SU-DHL-6 (cell line): Measurements from ENCODE around the gene AP1S3.

ENCODE experiments used
- H2AFZ ChIP-seq: fragments of 200-600 bp; sonication (generic); 2 replicates; pipeline ENCODE4 v1.6.1; 2014; ENCODE audit warnings: low read depth, mild to moderate bottlenecking, moderate library complexity, mixed read lengths, antibody characterized with exemption, low read length; ENCODE audit not compliant: severe bottlenecking
- H3F3A ChIP-seq: fragments of 200-600 bp; shearing (Covaris generic); 2 replicates; pipeline ENCODE4 v1.6.0; 2016; ENCODE audit warnings: antibody characterized with exemption, mild to moderate bottlenecking; ENCODE audit not compliant: insufficient read depth
- H3K27ac ChIP-seq: fragments of 200-600 bp; sonication (generic); 2 replicates; pipeline ENCODE4 v1.5.1; 2016; ENCODE audit warnings: low read depth, mild to moderate bottlenecking, low read length, moderate library complexity, mixed read lengths
- H3K27me3 ChIP-seq: fragments of 200-600 bp; sonication (generic), shearing (Covaris generic); 2 replicates; pipeline ENCODE4 v1.6.0; 2014; ENCODE audit warnings: mild to moderate bottlenecking, low read length
- H3K36me3 ChIP-seq: fragments of 200-600 bp; sonication (generic); 2 replicates; pipeline ENCODE4 v1.6.1; 2014; ENCODE audit warnings: mild to moderate bottlenecking, low read length, mixed read lengths
- H3K4me2 ChIP-seq: fragments of 300-600, 200-600 bp; shearing (Covaris generic), sonication (generic); 2 replicates; pipeline ENCODE4 v1.6.0; 2014; ENCODE audit warnings: low read length, low read depth, mild to moderate bottlenecking; ENCODE audit not compliant: poor library complexity, severe bottlenecking
- H3K4me3 ChIP-seq: fragments of 200-600 bp; sonication (generic); 2 replicates; pipeline ENCODE4 v1.5.1; 2014; ENCODE audit warnings: antibody characterized with exemption, low read length, mild to moderate bottlenecking, mixed read lengths; ENCODE audit not compliant: insufficient read depth, poor library complexity, severe bottlenecking
- H3K79me2 ChIP-seq: fragments of 200-600 bp; sonication (generic); 2 replicates; pipeline ENCODE4 v1.6.1; 2014; ENCODE audit warnings: mild to moderate bottlenecking, low read length, moderate library complexity; ENCODE audit not compliant: insufficient read depth
- H3K9ac ChIP-seq: fragments of 200-600 bp; sonication (generic); 2 replicates; pipeline ENCODE4 v1.7.0; 2014; ENCODE audit warnings: mild to moderate bottlenecking, low read length
- H3K9me2 ChIP-seq: fragments of 200-600 bp; sonication (generic); replicated peaks from 2 replicates; pipeline ENCODE4 v1.6.1; 2014; ENCODE audit warnings: low read length; ENCODE audit not compliant: insufficient read depth
- H3K9me3 ChIP-seq: fragments of 200-600 bp; sonication (generic); 2 replicates; pipeline ENCODE4 v1.6.1; 2014; ENCODE audit warnings: low read length, mixed read lengths; ENCODE audit not compliant: insufficient read depth
- H4K20me1 ChIP-seq: fragments of 200-600 bp; sonication (generic); 2 replicates; pipeline ENCODE4 v1.6.1; 2014; ENCODE audit warnings: low read depth, mild to moderate bottlenecking, antibody characterized with exemption, low read length, moderate library complexity, mixed read lengths
- CTCF ChIP-seq: fragments of 200-600 bp; sonication (generic); IDR thresholded peaks from one replicate; pipeline ENCODE4 v1.5.1; 2017; ENCODE audit warnings: antibody characterized with exemption, mild to moderate bottlenecking, low read length, moderate library complexity; ENCODE audit not compliant: insufficient read depth, poor library complexity, severe bottlenecking
- EZH2phosphoT487 ChIP-seq: fragments of 200-600 bp; sonication (generic), shearing (Covaris generic); conservative IDR thresholded peaks from 2 replicates; pipeline ENCODE4 v1.6.1; 2018; ENCODE audit warnings: mild to moderate bottlenecking, antibody characterized with exemption, low read length, moderate library complexity, mixed read lengths

Gene AP1S3

GRCh38 chr2:223860809-223861738, 23.7 kb upstream of the AP1S3 start:
- no peak overlapping the region for H2AFZ ChIP-seq
- no peak overlapping the region for H3K4me2 ChIP-seq
- H3K79me2 ChIP-seq = no peaks in the 10 kb centered on the region
- no peaks in the 10 kb centered on the region for H3K9me2 ChIP-seq
- H3K36me3 ChIP-seq = no peaks in the 10 kb centered on the region
- H3F3A ChIP-seq = no peaks in the 10 kb centered on the region
- H3K27me3 ChIP-seq = no peaks in the 10 kb centered on the region
- H3K4me3 ChIP-seq = no peak overlapping the region
- H3K27ac ChIP-seq = no peak overlapping the region
- H4K20me1 ChIP-seq = no peaks in the 10 kb centered on the region
- TF ChIP-seq CTCF (no peak), EZH2phosphoT487 (no peak)
- no peaks in the 10 kb centered on the region for H3K9me3 ChIP-seq
- no peak overlapping the region for H3K9ac ChIP-seq

GRCh38 chr2:223859070-223859469, 21.7 kb upstream of the AP1S3 start:
- no peak for TF ChIP-seq CTCF
- no peak for TF ChIP-seq EZH2phosphoT487
- Histone ChIP-seq H3K9me2 (no peaks in the 10 kb centered on the region), H3K27me3 (no peaks in the 10 kb centered on the region), H4K20me1 (no peaks in the 10 kb centered on the region), H3K36me3 (no peaks in the 10 kb centered on the region), H3K79me2 (no peaks in the 10 kb centered on the region), H3F3A (no peaks in the 10 kb centered on the region), H2AFZ (no peak overlapping the region), H3K27ac (no peak overlapping the region), H3K9me3 (no peaks in the 10 kb centered on the region), H3K4me2 (no peak overlapping the region), H3K4me3 (no peak overlapping the region), H3K9ac (no peak overlapping the region)

- Histone ChIP-seq H3K9me2 (no peaks in the 10 kb centered on the region), H3K9ac (no peak overlapping the region), H3K9me3 (no peaks in the 10 kb centered on the region), H3K36me3 (no peaks in the 10 kb centered on the region), H2AFZ (no peak overlapping the region), H3K27me3 (no peaks in the 10 kb centered on the region), H3F3A (no peaks in the 10 kb centered on the region), H3K79me2 (no peaks in the 10 kb centered on the region), H3K4me2 (no peak overlapping the region), H4K20me1 (no peaks in the 10 kb centered on the region), H3K27ac (no peak overlapping the region), H3K4me3 (no peak overlapping the region)
- TF ChIP-seq EZH2phosphoT487 = no peak
- no peak for TF ChIP-seq CTCF
These were observed 19.2 kb upstream of the AP1S3 start for GRCh38 chr2:223856584-223856983.
